ENCODE results near the gene SLC22A23. TPM values are rescaled to one million over a fixed set of nuclear protein-coding genes. Genes with fewer than 3 reads are reported as not detected.

The SLC22A23 gene
- total RNA-seq, 1 donor from 2014 or later, result 23.8 TPM

DNA sequence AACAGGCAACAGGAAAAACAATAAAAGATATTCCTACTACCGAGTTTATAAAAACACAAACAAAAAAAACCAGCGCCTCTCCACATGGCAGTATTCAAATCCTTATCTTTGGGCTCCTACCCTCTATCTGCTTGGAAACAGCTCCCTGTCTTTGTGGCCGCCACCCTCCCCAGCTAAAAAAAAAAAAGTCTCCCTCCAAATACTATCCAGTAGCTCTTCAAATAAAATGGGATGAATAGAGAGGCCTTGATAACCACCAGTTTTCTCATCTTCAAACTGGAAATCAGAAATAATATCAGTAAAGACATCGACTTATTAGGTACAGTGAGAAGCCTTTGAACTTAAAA, 101.9 kb downstream of the SLC22A23 start:
- DNase-seq (ENCODE audit: low spot score), result no peak

DNA sequence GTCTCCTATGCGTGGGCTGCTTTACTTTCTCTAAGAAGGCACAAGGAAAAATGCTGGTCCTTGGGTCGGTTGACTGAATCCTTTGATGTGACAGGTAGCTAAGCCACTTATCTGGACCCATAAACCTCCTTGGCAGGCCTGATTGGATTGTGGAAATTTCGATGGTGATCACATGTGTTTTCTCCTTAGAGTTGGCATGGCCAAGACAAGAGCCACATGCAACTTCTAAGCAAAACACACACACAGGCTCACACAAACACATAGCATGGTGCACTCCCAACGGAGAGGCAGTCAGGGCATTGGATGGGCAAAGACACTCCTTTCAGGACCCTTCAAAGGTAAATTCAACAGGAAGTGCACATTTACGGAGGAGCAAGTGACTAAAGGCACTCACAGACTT, 102.9 kb downstream of the SLC22A23 start:
- no peak for DNase-seq (ENCODE audit: low spot score)

DNA sequence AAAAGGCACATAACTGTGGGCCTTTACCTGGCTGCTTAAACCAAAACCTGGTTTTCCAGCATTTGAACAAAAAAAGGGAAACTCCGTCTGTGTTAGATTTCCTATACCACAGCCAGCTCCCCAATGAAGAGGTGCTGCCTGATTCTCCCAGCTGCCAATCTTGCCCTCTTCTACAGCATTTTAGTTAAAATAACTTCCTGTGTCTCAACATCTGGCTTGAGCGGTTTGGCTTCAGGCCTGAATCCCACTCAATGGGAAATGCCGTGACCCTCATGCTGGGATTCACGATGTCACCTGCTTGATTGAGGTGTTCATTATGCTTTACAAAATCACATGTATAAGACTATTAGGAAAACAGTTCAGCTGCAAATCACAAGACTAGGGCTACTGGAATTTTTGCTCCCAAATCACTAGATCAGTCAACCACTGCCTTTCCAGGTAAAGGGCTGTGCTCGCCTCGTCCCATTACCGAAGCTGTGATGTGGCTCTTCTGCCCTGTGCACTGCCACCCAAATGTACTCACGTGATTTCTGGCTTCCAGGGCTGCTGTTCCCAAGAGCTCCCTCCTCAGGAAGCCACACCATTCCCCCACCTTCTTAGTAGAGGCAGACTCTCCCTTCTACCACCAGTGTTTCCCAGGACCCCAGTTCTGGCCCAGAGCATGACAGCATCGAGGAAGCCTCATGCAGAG, 103.5 kb downstream of the SLC22A23 start:
- no peak for DNase-seq (ENCODE audit: low spot score)

DNA sequence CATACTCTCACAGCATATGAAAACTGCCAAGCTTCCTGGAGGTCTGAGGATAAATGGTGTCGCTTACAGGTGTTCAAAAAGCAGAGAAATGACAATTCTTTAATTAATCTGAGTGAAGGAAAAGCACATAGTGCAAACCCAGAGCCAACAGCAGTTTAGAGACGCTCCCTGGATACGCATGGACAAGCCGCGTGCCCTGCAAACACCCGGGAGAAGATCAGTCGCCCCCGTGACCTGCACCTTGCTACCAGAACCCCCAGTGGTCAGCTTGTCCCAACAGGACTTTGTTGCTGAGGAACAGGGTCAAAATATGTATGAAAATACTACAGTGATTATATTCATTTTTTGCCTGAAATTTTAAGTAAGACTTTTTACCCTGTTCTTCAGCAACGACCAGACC, 104.2 kb downstream of the SLC22A23 start:
- no peak for DNase-seq (ENCODE audit: low spot score)

DNA sequence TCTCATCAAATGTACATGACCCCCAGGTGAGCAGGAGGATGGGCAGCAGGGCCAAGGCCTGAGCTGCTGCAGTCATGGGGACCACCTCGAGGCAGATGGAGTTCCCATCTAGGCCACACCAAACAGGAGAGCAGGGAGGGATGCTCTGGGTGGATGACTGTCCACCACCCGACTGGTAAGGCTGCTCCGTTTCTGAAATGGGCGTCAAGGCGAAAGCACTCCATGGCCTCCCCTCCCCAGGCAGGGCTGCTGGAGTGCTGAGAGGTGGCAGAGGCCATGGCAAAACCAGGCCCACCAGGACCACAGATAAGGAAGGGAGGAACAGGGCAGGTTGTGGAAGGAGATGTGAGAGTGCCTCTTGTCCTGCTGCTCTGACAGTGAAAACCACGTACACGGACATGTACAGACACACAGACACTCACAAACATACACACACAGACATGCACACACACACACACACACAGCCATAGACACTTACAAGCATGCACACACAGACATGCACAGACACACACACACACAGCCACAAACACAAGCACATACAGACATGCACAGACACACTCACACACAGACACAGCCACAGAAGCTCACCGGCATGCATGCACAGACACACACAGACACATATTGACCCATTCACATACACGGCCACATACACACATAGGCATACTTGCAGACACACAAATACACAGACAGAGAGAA, 104.9 kb downstream of the SLC22A23 start:
- no peak for DNase-seq (ENCODE audit: low spot score)

DNA sequence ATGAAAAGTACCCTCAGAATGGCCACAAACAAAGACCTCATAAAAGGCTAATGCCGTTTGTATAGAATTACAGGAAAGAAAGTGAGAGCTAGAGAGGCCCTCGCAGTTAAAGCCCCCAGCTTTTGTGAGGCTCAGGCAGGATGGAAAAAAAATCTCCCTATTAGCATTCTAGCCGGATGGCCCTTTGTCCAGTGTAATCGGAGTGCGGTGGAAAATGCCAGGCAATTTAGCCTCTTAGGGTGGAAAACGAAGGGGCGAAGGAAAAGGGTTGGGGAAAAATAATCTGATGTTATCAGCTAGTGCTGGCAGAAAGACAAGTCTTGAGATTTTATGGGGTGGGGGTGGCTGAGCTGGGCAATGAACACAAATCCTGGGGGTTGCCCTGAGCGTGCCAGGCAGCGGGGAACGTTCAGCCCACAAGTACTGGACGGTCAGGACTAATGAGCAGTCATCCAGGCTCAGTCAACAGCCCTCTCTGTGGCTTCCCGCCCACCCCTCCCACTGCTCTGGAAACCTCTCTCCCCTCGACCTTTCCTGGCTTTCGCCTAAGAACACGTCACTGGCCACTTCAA, 105.7 kb downstream of the SLC22A23 start:
- DNase-seq (ENCODE audit: low spot score), result no peak

DNA sequence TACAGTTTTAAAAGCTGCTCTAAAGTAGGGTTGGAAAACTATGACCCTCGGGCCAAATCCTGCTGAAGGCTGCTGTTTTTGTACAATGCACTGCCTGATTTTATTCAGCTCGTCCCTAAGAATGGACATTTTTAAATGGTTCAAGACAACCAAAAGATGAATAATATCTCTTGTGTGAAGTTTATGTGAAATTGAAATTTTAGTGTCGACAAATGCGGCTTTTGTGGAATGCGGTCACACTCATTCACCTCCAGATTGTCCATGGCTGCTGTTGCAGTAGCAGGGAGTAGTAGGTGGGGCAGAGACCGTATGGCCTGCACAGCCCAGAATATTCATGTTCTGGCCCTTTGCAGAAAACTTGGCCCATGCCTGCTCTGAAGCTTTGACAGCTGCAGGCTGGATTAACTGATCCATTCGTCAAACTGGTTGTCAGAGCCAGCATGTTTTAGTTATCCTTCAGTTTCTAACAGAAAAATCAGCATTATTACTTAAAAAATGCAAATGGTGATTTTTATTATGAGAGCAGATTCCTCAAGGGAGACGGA, 106.5 kb downstream of the SLC22A23 start:
- DNase-seq (ENCODE audit: low spot score), result no peak

DNA sequence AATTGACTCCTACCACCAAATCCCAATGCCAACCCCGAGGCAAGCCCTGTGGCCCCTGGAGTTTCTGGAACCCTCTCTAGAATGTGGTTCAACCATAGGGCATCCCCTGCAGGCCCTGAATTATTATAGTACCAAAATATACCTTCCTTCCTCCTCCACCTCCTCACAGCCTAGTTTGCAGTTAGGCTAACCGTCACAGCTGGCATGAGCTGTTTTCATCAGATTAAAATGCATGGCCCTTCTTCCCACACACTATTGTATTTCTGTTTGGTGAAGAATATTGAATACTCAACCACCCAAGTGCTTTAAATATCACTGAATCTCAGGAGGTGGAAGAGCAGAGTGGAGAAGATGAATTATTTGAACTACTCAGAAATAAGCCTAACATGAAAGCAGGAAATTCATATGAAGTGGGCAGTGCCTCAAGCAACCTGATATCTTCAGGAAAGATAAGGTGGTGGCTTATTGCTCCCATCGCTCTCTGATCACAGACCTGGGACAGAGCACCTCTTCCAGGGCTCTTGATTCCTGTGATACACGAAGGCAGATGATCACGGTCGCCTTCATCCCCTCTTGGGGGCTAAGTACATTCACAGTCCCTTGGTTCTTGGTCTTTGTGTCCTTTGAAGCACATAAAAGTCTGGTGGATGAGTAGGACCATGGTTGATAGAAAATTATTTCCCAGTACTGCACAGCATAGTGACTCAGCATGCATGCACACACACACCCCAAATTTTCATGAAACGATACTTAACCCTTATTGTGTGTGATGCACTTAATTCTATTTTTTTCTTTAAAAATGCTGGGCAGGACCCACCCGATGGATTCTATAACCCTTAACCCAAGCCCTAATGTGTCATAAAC, 107.2 kb downstream of the SLC22A23 start:
- no peak for DNase-seq (ENCODE audit: low spot score)

DNA sequence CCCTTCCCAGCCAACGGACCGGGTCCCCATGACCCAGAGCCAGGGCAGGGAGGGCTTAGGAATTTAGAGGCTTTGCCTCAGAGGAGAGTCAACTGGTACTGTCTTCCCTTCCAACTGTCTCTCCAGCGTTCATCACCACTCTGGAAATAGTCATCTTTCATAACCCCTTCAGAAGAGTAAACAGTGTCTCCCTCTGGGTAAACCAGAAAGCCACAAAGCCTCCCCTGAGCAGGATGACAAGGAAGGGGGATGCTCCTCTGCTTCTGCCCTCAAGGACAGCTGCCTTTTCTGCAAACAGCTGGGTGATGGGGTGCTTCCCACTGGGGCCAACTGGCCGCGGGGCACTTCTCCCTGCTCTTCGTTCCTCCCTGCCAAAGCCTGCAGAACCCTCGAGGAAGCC, 108.0 kb downstream of the SLC22A23 start:
- DNase-seq (ENCODE audit: low spot score), result no peak

DNA sequence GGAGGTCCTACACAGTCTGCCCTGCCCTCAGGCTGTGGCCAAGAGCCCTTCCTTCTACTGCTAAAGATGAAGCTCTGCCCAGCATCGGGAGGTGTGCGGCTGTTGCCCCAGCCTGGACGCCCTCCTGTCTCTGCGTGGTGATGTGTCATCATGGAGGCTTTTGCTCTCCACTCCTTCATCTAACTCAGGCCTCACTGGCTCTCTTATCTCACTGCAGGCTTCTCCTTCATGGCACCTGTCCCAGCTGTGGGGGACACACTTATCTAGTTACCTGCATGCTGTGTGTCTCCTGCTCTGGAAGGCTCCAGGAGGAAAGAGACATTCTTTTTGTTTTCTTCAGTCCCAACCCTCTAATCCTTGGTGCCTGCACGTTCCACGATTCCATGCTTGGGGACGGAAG, 109.0 kb downstream of the SLC22A23 start:
- DNase-seq (ENCODE audit: low spot score), result no peak

DNA sequence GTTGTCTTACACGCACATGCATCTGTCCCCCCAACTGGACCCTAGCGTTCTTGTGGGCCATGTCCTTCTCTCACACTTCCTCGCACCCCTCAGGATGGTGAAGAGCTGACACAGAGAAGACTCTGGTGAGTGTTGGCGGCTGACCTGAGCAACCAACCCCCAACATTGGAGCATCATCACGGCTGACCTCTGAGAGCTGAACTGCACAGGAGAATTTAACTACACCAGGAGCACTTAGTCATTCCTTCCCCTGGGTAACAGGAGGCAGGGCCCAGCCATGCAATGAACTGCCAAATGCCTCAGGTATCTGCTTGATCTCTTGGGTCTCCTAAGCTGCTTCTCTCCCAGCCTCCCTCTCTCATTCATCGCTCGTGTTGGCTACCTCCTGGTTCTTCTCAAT, 109.6 kb downstream of the SLC22A23 start:
- no peak for DNase-seq (ENCODE audit: low spot score)

DNA sequence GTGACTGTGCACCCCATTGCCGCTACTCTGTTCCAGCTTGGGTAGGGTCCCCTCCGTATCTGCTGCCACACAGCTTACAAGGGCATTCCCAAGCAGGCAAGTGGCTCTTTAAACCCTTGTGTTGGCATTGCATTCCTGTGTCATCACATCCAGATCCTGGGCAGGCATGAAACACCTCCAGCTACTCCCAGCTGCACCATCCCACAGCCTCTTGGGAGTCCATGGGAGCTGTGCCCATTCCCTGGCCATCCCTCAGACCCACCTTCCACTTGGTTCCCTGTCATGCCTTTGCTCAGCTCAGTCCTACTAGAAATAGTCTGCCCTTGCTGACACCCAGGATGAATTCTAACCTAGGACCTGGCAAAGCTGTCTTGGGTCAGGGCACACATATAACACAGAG, 110.4 kb downstream of the SLC22A23 start:
- DNase-seq (ENCODE audit: low spot score), result no peak

DNA sequence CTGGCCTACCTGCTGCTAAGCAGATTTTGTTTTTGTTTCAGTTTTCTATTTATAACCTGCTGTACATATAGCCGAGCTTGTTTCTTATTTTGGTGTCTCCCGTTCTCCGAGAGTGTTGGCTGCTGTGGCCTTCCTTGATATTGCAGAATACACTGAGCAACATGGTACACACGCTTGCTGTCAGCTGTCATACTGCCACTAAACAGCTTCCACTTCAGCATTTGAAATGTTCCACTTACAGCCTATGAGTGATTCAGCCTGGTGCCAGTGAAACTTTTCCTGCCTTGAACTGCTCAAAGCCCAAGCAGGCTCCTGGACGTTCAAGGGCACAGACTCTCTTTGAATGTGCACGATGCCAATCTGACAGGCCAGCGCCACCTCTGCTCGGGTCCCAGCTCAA, 111.0 kb downstream of the SLC22A23 start:
- no peak for DNase-seq (ENCODE audit: low spot score)

DNA sequence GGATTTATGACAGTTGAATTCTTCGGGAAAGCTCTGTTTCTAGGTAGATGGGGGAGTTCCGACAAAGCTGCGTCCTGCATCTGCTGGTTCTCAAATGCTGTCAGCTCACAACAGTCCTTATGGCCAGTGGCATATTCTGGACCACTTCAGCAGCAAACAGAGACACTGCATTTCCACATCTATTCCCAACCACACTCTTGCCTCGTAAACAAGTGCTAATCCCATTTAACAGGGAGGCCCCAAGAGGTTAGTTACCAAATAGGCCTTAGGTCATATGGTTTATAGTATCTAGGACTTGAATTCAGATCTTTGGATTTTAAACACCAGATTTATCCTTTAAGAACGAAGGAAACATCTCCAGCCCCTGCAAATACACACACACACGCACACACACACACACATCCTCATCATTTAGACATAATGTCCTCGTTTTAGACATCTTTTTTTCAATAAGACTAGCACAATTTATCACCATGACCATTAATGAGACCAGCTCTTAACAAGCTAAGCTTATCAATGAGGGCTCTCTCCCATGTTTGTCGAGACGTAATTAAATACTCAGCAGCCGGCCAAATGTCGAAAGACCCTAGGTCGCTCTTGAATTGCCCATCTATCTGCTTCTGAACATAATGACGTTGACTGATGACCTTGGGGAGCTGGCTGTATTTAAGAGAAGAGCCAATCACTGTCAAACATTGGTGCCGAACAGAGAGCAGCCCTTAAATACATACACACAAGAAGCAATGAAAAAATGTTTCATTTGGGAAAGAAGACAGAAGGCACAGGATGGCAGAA, 113.6 kb downstream of the SLC22A23 start:
- DNase-seq (ENCODE audit: low spot score), result no peak

DNA sequence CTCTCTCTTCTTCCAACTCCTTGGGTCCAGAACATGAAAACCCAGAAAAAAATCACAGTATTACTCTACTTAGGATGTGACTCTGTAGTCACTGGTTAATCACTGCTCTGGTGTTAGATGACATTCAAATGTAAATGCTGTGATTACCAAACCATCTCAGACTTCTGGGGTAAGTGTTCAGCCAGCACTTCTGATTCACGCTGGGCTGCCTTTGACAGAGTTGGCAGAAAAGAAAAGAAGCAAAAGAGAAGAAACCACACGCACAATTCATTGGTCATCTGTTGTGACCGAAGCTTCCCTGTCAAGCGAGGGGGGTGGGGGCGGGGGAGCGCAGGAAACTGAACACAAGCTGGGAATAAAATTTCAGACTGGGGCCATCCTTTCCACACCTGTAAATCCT, 115.4 kb downstream of the SLC22A23 start:
- no peak for DNase-seq (ENCODE audit: low spot score)

DNA sequence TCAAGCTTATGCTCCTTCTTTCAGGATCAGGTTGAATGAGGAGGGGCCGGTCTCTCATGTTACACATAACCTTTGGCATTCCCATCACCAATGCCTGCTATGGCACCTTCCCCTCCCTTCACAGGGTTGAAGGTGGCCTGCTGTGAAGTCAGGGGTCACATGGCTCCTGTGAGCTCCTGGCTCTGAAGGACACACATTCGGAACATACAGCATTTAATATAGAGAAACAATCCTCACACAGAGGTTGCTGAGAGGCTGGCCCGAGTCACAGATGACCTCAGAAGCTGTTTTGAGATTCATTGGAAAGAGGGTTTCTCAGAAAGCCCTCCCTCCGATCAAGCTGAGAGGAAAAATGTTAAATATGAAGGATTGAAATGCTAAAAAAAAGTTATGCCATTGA, 116.0 kb downstream of the SLC22A23 start:
- DNase-seq (ENCODE audit: low spot score), result no peak

DNA sequence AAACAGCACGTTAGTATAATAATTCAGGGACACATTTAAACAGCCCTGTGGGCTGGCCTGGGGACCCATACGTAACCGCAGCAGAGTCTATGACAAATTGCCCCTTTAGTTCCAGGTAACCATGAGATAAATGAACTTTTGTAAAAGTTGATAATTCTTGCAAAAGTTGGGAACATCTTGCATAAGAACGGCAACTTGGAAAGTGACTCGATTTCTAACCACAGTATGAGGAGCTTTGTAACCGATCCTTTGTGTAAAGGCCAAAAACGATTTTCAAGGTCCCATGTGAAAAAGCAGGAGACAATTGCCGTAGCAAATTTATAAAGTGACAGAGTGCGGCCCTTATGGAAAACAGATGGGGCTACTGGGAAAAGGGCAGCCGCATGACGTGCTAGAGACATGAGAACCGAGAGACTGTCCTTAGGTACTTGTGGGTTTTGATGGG, 116.5 kb downstream of the SLC22A23 start:
- DNase-seq (ENCODE audit: low spot score), result no peak

DNA sequence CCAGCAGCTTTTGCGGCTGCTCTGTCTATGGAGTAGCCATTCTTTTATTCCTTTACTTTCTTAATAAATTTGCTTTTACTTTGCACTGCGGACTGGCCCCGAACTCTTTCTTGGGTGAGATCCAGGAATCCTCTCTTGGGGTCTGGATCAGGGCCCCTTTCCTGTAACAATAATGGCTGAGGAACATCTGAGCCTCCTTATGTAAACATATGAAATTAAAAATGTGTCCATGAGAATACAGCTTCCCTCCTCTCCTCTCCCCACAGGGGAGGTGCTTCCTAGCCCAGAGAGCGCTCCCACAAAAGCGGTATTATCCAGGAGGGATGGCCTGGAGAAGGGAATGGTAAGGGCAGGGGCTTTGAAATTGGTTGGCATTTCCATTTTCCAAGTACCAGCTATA, 117.0 kb downstream of the SLC22A23 start:
- no peak for DNase-seq (ENCODE audit: low spot score)

DNA sequence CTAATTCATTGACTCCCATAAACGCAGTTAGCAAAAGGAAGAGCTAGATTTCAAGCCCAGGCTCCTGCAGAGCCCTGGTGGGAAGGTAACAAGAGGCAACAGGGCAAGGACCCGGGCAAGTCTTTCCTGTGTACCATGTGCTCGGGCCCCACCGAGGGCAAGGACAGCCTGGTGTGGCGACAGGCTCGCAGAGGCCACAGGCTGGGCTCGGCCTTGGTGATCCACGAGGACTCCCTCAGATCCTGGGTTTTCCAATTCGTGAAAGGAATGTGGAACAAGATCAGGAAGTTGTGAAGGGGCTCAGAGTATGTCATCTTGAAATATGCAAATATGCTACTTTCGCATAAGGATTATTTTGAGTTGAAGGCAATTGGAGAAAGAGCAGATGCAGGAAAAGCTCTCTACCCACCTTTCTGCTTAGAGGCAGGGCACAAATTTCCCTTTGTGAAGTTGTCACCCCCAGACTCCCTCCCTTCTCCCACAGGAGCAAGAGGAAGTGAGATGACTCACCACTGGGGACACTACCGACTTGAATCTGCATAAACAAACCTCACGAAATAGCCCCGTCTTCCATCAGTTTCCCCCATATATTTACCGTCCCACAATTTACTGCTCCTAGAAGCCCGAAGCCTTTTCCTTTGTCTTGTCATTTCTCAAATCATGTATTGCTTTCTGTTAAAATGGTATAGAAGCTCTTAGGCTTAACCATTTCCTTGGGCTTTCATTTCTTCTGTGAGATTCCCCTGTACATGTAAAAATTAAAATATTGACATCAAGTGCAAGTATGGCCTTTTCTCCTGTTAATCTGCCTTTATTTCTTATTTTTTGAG, 119.1 kb downstream of the SLC22A23 start:
- no peak for DNase-seq (ENCODE audit: low spot score)

All from mesenteric fat pad (tissue), 1 donor.